ENCODE data around the gene CUL9. TPM values are rescaled to one million over a fixed set of nuclear protein-coding genes. Genes with fewer than 3 reads are reported as not detected.

Gene CUL9
- total and polyA plus RNA-seq, 11 donors, result 6.5 to 22.3 (median 12.5) TPM

DNA sequence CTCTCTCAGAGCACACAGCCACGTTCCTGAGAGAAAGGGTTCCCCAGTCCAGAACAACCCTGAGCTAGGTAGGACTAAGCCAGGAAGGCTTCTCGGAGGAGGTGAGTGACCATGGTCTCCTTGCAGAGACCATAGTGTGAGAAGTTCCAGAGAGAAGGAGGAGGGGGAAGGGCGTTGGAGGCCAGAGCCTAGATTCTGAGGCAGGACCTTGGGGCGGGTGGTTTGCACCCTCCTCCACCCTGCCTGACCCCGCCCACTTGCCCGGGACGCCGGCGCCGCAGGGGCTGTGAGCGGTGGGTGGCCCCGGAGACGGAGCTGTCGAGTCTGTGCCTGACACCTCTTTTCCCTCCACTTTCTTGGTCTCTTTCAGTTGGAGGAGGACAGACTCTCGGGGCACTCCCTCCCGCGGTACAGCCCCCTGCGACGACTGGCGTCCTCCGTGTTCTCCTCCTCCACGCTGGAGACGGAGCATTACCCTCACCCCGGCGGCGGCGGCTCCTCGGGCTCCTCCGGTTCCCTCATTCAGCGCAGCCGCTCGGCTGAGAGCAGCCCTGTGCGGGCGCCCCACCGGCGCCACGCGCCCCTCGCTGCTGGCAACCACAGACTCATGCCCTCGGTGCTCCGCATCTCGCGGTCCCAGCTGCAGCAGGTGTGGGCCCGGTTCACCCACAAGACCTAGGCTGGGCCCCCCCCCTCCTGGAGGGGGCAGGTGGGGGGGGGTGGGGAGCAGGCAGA, 87.4 kb downstream of the CUL9 start:
- DNase-seq, result peak in 3 of 5 donors; percentile 50 to 74 (median 60)
- Histone ChIP-seq H3K27ac (peak overlapping the region in 11 of 12 donors; percentile 61 to 90 (median 74)), H3K9me3 (no peaks in the 10 kb centered on the region), H3K4me3 (peak overlapping the region in 10 of 12 donors; percentile 24 to 51 (median 34)), H3K27me3 (peaks cover 0 to 25% (median 4%) of the 10 kb centered on the region in 9 donors), H3K36me3 (no peaks in the 10 kb centered on the region), H3K4me1 (peaks cover 0 to 35% (median 24%) of the 10 kb centered on the region in 12 donors)
- no peak for TF ChIP-seq POLR2A (IDR thresholded peaks at IDR 0.05)
- TF ChIP-seq, protein P1, sequence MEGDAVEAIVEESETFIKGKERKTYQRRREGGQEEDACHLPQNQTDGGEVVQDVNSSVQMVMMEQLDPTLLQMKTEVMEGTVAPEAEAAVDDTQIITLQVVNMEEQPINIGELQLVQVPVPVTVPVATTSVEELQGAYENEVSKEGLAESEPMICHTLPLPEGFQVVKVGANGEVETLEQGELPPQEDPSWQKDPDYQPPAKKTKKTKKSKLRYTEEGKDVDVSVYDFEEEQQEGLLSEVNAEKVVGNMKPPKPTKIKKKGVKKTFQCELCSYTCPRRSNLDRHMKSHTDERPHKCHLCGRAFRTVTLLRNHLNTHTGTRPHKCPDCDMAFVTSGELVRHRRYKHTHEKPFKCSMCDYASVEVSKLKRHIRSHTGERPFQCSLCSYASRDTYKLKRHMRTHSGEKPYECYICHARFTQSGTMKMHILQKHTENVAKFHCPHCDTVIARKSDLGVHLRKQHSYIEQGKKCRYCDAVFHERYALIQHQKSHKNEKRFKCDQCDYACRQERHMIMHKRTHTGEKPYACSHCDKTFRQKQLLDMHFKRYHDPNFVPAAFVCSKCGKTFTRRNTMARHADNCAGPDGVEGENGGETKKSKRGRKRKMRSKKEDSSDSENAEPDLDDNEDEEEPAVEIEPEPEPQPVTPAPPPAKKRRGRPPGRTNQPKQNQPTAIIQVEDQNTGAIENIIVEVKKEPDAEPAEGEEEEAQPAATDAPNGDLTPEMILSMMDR (IDR thresholded peaks at IDR 0.05), result no peak
- WGBS, 4 donors, result 5 to 10% (median 8%) methylated on average over 18 to 44 of the region's 44 CpGs
- intact Hi-C loops (cut with DNase I), result loop anchor here in 5 of 10 donors (2.0 to 10.0 kb wide), 6 partner anchors 59 to 238 kb away; no protein-coding TSS in a partner anchor
- ATAC-seq, result peak in 3 of 4 donors; percentile 20 to 52 (median 26)

DNA sequence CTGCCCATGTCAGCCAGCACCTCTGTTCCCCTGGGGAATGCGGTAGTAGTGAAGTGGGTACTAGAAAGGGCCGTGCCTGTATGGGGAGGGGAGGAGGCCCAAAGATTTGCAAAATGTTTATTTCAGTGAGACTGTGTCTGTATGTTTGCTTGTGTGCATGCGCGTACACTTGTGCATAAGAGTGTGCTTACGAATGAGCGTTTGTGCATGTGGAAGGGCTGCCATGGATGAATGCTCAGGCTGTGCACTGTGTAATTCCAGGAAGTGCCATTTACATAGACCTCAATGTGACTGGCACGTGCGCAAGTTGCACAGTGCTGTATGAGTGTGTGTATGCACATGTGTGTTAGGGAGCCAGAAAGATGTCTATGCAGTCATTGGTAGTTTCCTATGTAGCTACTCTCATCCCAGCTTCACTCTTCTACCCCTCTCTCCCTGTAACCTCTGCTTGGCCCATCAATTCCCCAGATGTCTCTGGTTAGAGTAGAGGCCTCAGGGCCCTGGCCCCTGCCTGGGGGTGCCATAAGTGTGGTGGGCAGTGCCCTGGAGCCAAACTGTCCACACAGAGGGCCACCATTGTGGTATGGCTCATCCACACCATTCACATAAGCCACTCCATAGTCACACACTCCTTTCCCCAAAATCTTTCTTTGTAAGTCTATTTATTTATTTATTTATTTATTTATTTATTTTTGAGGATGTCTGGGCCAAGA, 89.3 kb downstream of the CUL9 start:
- H3K4me3 ChIP-seq, result no peak overlapping the region
- H3K9me3 ChIP-seq, result no peaks in the 10 kb centered on the region
- no peak for DNase-seq
- WGBS, 4 donors, result 78 to 81% (median 80%) methylated on average over 8 of the region's 8 CpGs
- peaks cover 0 to 45% (median 26%) of the 10 kb centered on the region in 12 donors for H3K4me1 ChIP-seq
- intact Hi-C loops (cut with DNase I), result no loop called here
- H3K36me3 ChIP-seq, result no peaks in the 10 kb centered on the region
- TF ChIP-seq, protein P1 (IDR thresholded peaks at IDR 0.05), result no peak
- TF ChIP-seq POLR2A (IDR thresholded peaks at IDR 0.05), result no peak
- peak overlapping the region in 2 of 12 donors; percentile 64 to 85 for H3K27ac ChIP-seq
- peaks cover 0 to 42% (median 13%) of the 10 kb centered on the region in 9 donors for H3K27me3 ChIP-seq
- ATAC-seq, result no peak

DNA sequence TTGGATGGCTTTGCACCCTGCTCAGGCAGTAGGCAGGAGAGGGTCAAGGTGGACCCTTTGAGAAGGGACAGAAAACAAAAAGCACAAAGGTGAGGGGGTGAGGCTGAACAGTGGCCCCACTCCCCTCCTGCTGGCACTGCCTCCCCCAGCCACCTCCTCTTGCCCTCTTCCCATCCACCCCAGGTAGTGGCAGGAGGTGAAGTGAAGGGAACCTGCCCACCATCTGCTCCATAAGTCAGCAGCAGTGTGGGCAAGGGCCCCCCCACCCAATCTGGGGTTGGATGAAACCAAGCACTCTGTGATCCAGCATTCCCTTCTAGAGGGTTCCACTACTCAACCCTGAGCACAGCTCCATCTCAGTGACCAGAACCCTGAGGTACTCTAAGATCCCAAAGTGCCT, 89.9 kb downstream of the CUL9 start:
- no peaks in the 10 kb centered on the region for H3K36me3 ChIP-seq
- H3K4me1 ChIP-seq, result peaks cover 0 to 45% (median 28%) of the 10 kb centered on the region in 12 donors
- peaks cover 0 to 49% (median 13%) of the 10 kb centered on the region in 9 donors for H3K27me3 ChIP-seq
- no peaks in the 10 kb centered on the region for H3K9me3 ChIP-seq
- no peak overlapping the region for H3K4me3 ChIP-seq
- no peak overlapping the region for H3K27ac ChIP-seq
- no peak for ATAC-seq
- intact Hi-C loops (cut with DNase I), result no loop called here
- DNase-seq, result peak in 1 of 5 donors; percentile 14
- no peak for TF ChIP-seq POLR2A (IDR thresholded peaks at IDR 0.05)
- TF ChIP-seq, protein P1 (IDR thresholded peaks at IDR 0.05), result no peak

DNA sequence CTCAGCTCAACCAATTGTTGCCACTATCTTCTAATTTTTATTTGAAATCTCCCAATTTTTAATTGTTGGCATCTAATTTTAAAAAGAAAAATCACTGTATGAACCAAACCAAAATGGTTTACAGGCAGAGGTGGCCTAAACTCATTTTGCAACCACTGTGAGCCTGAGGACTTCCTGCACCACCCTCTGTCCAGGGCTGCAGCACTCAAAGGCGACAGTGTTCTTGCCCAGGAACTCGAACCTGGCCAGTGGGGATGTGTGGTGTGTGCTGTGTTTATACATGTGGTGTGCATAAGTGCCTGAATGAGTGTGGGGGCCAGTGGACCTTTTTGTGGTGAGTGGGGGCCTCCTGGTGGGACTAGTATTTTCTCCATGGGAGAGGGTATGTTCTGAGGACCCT, 91.7 kb downstream of the CUL9 start:
- H3K27me3 ChIP-seq, result peaks cover 0 to 42% (median 13%) of the 10 kb centered on the region in 9 donors
- TF ChIP-seq, protein P1 (IDR thresholded peaks at IDR 0.05), result no peak
- TF ChIP-seq POLR2A (IDR thresholded peaks at IDR 0.05), result no peak
- ATAC-seq, result no peak
- H3K9me3 ChIP-seq, result no peaks in the 10 kb centered on the region
- no peaks in the 10 kb centered on the region for H3K36me3 ChIP-seq
- DNase-seq, result peak in 1 of 5 donors; percentile 17
- H3K27ac ChIP-seq, result no peak overlapping the region
- 65 to 84% (median 69%) methylated on average over 2 of the region's 2 CpGs for whole genome bisulfite sequencing, 4 donors
- no peak overlapping the region for H3K4me3 ChIP-seq
- intact Hi-C loops (cut with DNase I), result no loop called here
- peaks cover 0 to 29% (median 18%) of the 10 kb centered on the region in 12 donors for H3K4me1 ChIP-seq
